Activated T-cell treated with anti-CD3 and anti-CD28 coated beads, Interleukin-2, amount 50 U/mL, for 24 hours (primary cell): ENCODE results near the gene ANKLE2.
A peak's percentile ranks its signal among the peaks of the same experiment; 100 is the strongest.

Source experiments
- DNase-seq: peaks from one replicate; pipeline ENCODE4 v3.0.0-alpha.2; 2020
- H3K27ac Mint-ChIP-seq: 2 replicates; pipeline ENCODE4 v1.8.0; 2020; ENCODE audit warnings: mild to moderate bottlenecking, mixed read lengths
- H3K27me3 Mint-ChIP-seq: 2 replicates; pipeline ENCODE4 v1.8.0; 2020; ENCODE audit warnings: mixed read lengths
- H3K36me3 Mint-ChIP-seq: 2 replicates; pipeline ENCODE4 v1.8.0; 2020; ENCODE audit warnings: low read depth, mixed read lengths
- H3K4me1 Mint-ChIP-seq: 2 replicates; pipeline ENCODE4 v1.8.0; 2020; ENCODE audit warnings: low read depth, mixed read lengths
- H3K4me3 Mint-ChIP-seq: 2 replicates; pipeline ENCODE4 v1.8.0; 2020; ENCODE audit warnings: mild to moderate bottlenecking, moderate library complexity, mixed read lengths
- H3K9me3 Mint-ChIP-seq: 2 replicates; pipeline ENCODE4 v1.8.0; 2020; ENCODE audit warnings: mixed read lengths

ANKLE2 gene

DNA sequence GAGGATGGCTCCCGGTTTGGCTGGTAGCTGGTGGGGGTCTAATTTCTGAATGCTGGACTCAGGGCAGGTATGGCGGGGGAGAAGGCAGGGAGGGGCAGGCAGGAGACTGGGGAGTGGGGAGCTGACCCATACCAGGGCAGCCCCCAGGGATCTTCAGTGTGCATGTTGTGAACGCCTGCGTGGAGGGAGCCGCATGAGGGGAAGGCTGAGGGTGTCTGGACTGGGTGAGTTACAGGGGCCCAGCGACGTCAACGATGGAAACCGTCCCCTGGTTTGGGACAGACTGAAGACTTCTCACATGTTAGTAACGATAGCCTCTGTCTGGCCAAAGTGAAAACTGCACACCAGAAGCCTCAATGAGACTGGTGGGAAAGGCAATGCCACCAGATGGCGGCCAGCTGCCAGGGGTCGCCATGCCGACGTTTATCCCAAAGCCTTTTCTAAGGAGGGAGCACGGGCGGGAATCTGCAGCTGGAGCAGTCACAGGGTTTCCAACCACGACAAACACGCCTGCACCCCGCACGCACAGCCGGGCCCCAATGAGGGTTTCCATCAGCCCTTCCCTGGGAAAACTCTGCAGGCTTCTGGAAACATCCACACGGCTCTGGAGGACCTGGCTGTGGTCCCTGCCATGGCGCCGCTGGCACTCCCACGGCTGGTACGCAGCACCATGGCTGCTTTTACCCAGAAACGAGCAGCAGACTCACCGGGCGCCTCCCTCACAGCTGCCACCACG, 37.0 kb downstream of the ANKLE2 start:
- Mint-ChIP-seq H3K9me3 (no peaks in the 10 kb centered on the region), H3K27ac (peak overlapping the region; percentile 75), H3K27me3 (no peaks in the 10 kb centered on the region)

DNA sequence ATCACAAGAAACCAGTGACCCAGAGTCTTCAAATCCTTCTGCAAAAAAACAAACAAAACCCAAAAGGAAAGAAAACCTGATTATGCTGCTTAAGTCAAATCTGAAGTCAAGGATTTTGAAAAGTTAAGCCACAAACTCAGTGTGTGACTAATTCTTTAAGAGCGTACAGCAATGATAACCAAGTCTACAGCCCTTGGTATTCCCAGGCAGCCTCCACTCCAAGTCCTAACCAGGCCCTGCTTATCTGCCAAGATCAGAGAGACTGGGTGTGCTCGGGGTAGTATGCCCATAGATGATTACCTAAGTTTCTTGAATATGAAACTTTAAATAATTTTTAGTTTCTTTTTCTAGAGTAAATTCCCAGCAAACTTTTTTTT, 37.9 kb downstream of the ANKLE2 start:
- Mint-ChIP-seq H3K4me1 (peaks cover 5% of the 10 kb centered on the region), H3K9me3 (no peaks in the 10 kb centered on the region), H3K27ac (peak overlapping the region; percentile 16), H3K4me3 (no peak overlapping the region), H3K27me3 (no peaks in the 10 kb centered on the region), H3K36me3 (peaks cover 99% of the 10 kb centered on the region)
- DNase-seq, result no peak

More for the DNA sequence above, 37.0 kb downstream of the ANKLE2 start:
- Mint-ChIP-seq H3K4me1 (peaks cover 5% of the 10 kb centered on the region), H3K4me3 (no peak overlapping the region), H3K36me3 (peaks cover 96% of the 10 kb centered on the region)
- DNase-seq, result no peak

GRCh38 chr12:132723015-132723763, 38.4 kb downstream of the ANKLE2 start:
- DNase-seq, result no peak
- H3K4me1 Mint-ChIP-seq, result peaks cover 5% of the 10 kb centered on the region
- H3K27ac Mint-ChIP-seq, result peak overlapping the region; percentile 16
- H3K27me3 Mint-ChIP-seq, result no peaks in the 10 kb centered on the region
- no peak overlapping the region for H3K4me3 Mint-ChIP-seq
- H3K9me3 Mint-ChIP-seq, result no peaks in the 10 kb centered on the region
- peaks cover 96% of the 10 kb centered on the region for H3K36me3 Mint-ChIP-seq

DNA sequence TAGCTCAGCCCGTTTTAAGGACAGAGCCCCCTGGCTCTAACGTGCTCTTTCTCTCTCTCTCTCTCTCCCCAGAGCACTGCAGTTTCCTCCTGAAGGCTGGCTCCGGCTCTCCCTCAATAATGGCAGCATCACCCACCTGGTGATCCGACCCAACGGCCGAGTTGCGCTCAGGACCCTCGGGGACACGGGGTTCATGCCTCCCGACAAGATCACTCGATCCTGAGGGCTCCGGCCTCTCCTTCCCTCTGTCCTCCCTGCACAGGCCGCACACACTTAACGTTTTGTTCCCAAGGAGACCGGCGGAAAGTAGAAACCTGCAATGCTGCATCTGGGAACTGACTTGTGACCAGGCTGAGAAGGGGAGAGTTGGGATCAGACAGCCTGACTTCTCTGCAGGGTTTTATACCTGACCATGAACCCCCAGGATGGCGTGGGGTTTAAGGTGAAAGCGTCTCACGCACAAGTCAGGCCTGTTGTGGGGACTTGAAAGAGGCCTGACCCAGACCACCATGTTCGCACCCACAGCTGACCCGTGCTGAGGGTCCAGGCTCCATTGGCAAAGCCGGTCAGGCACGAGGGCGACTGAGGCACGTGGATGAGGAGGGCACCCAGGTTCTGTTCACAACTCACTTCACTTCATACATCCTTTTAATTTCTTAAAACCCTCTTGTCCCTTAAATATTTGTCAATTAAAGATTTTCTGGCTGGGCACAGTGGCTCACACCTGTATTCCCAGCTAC, 40.9 kb downstream of the ANKLE2 start:
- Mint-ChIP-seq H3K27me3 (no peaks in the 10 kb centered on the region), H3K4me3 (no peak overlapping the region), H3K36me3 (peaks cover 95% of the 10 kb centered on the region), H3K27ac (peak overlapping the region; percentile 77), H3K4me1 (peaks cover 5% of the 10 kb centered on the region), H3K9me3 (no peaks in the 10 kb centered on the region)
- DNase-seq, result no peak

DNA sequence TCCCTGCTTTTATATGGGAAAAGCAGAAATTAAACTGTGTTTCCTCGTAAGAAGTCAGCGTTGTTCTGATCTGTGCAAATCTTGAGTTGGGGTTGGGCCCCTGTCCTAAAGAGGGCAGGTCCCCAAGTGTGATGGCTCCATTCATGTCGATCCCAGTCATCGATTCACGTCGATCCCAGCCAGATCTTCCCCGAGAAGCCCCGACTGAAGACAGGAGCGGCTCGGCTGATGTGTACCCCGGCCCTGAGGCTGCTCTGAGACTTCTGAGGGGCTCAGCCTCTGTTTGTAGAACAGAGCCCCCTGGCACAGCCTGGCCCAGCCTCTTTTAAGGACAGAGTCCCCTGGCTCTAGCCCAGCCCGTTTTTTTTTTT, 41.7 kb downstream of the ANKLE2 start:
- no peak for DNase-seq
- Mint-ChIP-seq H3K9me3 (no peaks in the 10 kb centered on the region), H3K27me3 (no peaks in the 10 kb centered on the region), H3K36me3 (peaks cover 94% of the 10 kb centered on the region), H3K4me3 (no peak overlapping the region), H3K4me1 (peaks cover 5% of the 10 kb centered on the region), H3K27ac (peak overlapping the region; percentile 72)

DNA sequence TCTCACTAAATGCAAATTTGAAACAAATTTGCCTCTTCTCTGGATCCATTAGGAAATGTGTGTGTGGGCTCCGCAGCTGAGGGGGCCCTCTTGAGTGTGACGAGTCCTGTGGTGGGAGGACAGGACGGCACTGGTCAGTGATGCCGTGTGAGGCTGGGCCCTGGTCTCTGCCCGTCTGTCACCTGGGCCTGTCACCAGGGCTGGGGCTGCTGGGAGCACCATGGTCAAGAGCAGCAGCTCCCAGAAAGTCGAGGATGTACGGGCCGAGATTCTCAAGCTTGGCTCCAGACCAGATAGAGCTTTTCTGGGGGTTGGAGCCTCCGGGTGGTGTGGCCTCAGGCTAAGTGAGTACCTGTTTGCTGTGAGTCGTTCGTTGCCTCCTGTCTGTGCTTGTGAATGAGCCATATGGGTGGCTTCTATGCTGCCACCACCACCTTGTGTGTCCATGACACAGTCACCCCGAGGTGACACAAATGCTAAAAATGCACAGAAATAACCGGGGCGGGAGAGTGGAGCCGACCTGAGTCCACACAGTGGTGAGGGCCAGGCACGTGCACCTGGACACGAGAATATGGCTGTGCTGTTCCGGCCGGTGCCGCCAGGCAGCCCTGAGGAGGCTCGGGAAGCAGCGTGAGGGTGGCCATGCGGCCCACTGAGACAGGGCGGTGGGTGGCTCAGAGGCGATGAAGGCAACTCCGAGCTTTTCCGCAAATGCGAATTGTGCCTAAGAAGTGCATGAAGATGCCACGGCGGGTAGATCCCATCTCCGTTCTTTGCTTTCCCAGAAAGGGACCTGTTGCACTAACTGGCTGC, 42.3 kb downstream of the ANKLE2 start:
- H3K27me3 Mint-ChIP-seq, result no peaks in the 10 kb centered on the region
- no peak overlapping the region for H3K4me3 Mint-ChIP-seq
- H3K9me3 Mint-ChIP-seq, result no peaks in the 10 kb centered on the region
- H3K4me1 Mint-ChIP-seq, result peaks cover 8% of the 10 kb centered on the region
- peaks cover 94% of the 10 kb centered on the region for H3K36me3 Mint-ChIP-seq
- DNase-seq, result no peak
- peak overlapping the region; percentile 72 for H3K27ac Mint-ChIP-seq

DNA sequence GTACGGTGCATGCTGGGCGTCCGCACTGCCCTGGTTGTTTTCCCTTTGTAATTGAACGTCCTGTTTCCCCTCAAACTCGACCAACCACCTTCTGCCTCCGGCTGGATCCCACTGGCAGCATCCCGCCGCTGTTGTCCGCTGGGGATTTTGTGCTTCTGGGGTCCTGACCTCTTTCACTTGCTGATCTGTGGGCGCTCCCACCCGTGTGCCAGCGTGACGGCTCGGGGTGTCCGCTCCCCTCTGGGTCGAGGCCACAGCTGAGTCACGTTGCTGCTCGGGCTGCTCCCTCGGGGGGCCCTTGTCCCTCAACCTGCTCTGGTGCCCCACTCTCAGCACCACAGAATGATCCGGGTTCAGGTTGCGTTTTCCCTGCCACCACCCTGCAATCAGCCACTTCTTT, 43.0 kb downstream of the ANKLE2 start:
- no peak for DNase-seq
- Mint-ChIP-seq H3K27me3 (no peaks in the 10 kb centered on the region), H3K36me3 (peaks cover 94% of the 10 kb centered on the region), H3K4me3 (peak overlapping the region; percentile 6), H3K4me1 (peaks cover 9% of the 10 kb centered on the region), H3K27ac (peak overlapping the region; percentile 72), H3K9me3 (no peaks in the 10 kb centered on the region)

DNA sequence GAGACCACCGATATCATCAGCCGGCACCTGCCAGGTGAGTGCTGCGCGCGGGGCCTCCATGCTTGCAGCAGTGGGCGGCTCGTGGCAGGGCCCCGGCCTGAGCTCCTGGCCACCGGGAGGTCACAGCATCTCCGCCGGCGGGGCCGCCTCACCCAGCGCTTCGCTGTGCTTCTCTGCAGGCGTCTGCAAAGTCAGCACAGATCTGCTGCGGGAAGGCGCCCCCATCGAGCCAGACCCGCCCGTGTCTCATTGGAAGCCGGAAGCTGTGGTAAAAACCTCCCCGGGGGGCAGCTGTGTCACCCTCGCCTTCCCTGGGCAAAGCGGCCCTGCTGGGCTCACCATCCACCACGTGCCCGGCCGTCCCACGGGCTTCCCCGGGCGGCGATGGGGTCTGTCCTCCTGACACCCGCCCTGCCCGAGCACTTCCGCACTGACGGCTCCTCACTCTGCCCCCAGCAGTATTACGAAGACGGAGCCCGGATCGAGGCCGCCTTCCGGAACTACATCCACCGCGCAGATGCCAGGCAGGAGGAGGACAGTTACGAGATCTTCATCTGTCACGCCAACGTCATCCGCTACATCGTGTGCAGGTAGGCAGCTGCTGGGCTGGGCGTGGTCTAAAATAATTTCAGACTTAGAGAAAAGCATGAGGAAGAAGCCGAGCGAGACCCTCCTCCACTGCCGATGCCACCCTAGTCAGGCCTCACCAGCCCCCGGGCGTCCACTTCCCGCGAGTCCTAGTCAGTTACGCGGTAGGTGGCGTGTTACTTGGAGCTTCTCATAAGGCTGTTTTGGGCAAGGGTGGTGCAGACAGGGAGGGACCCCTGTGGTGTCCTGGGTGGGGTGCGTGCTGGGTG, 43.9 kb downstream of the ANKLE2 start:
- Mint-ChIP-seq H3K4me3 (no peak overlapping the region), H3K27ac (peak overlapping the region; percentile 44), H3K9me3 (no peaks in the 10 kb centered on the region), H3K27me3 (no peaks in the 10 kb centered on the region), H3K36me3 (peaks cover 94% of the 10 kb centered on the region), H3K4me1 (peaks cover 16% of the 10 kb centered on the region)
- no peak for DNase-seq

- no peaks in the 10 kb centered on the region for H3K9me3 Mint-ChIP-seq
- H3K27me3 Mint-ChIP-seq, result no peaks in the 10 kb centered on the region
- H3K27ac Mint-ChIP-seq, result peak overlapping the region; percentile 37
- H3K36me3 Mint-ChIP-seq, result peaks cover 91% of the 10 kb centered on the region
- no peak overlapping the region for H3K4me3 Mint-ChIP-seq
- peaks cover 22% of the 10 kb centered on the region for H3K4me1 Mint-ChIP-seq
- no peak for DNase-seq
Measured at GRCh38 chr12:132717011-132717410, 44.6 kb downstream of the ANKLE2 start.

- Mint-ChIP-seq H3K27me3 (no peaks in the 10 kb centered on the region), H3K36me3 (peaks cover 89% of the 10 kb centered on the region), H3K4me3 (no peak overlapping the region), H3K27ac (no peak overlapping the region), H3K9me3 (no peaks in the 10 kb centered on the region), H3K4me1 (peaks cover 24% of the 10 kb centered on the region)
- no peak for DNase-seq
Measured at GRCh38 chr12:132716356-132716755, 45.3 kb downstream of the ANKLE2 start.

- no peak overlapping the region for H3K4me3 Mint-ChIP-seq
- no peaks in the 10 kb centered on the region for H3K27me3 Mint-ChIP-seq
- H3K27ac Mint-ChIP-seq, result no peak overlapping the region
- no peak for DNase-seq
- H3K4me1 Mint-ChIP-seq, result peaks cover 24% of the 10 kb centered on the region
- no peaks in the 10 kb centered on the region for H3K9me3 Mint-ChIP-seq
- H3K36me3 Mint-ChIP-seq, result peaks cover 86% of the 10 kb centered on the region
Measured at GRCh38 chr12:132715874-132716273, 45.8 kb downstream of the ANKLE2 start.

- peak overlapping the region; percentile 81 for H3K27ac Mint-ChIP-seq
- no peak for DNase-seq
- peaks cover 4% of the 10 kb centered on the region for H3K9me3 Mint-ChIP-seq
- H3K4me1 Mint-ChIP-seq, result peaks cover 30% of the 10 kb centered on the region
- H3K27me3 Mint-ChIP-seq, result no peaks in the 10 kb centered on the region
- peak overlapping the region; percentile 46 for H3K4me3 Mint-ChIP-seq
- H3K36me3 Mint-ChIP-seq, result peaks cover 76% of the 10 kb centered on the region
Measured at GRCh38 chr12:132713123-132713522, 48.5 kb downstream of the ANKLE2 start.

GRCh38 chr12:132711080-132711843, 50.4 kb downstream of the ANKLE2 start:
- peaks cover 67% of the 10 kb centered on the region for H3K36me3 Mint-ChIP-seq
- DNase-seq, result no peak
- H3K4me1 Mint-ChIP-seq, result peaks cover 30% of the 10 kb centered on the region
- H3K4me3 Mint-ChIP-seq, result peak overlapping the region; percentile 89
- H3K27me3 Mint-ChIP-seq, result no peaks in the 10 kb centered on the region
- H3K27ac Mint-ChIP-seq, result peak overlapping the region; percentile 88
- peaks cover 14% of the 10 kb centered on the region for H3K9me3 Mint-ChIP-seq
